C1 segment of cervical spinal cord (tissue), 14 donors: ENCODE measurements around the gene SREK1IP1.
A peak's percentile ranks its signal among the peaks of the same experiment; 100 is the strongest.

ENCODE experiments used
- DNase-seq, 14 donors: peaks; one replicate each; lab custom pipeline; 2025; lab: John Stamatoyannopoulos, UW

SREK1IP1 gene

DNA sequence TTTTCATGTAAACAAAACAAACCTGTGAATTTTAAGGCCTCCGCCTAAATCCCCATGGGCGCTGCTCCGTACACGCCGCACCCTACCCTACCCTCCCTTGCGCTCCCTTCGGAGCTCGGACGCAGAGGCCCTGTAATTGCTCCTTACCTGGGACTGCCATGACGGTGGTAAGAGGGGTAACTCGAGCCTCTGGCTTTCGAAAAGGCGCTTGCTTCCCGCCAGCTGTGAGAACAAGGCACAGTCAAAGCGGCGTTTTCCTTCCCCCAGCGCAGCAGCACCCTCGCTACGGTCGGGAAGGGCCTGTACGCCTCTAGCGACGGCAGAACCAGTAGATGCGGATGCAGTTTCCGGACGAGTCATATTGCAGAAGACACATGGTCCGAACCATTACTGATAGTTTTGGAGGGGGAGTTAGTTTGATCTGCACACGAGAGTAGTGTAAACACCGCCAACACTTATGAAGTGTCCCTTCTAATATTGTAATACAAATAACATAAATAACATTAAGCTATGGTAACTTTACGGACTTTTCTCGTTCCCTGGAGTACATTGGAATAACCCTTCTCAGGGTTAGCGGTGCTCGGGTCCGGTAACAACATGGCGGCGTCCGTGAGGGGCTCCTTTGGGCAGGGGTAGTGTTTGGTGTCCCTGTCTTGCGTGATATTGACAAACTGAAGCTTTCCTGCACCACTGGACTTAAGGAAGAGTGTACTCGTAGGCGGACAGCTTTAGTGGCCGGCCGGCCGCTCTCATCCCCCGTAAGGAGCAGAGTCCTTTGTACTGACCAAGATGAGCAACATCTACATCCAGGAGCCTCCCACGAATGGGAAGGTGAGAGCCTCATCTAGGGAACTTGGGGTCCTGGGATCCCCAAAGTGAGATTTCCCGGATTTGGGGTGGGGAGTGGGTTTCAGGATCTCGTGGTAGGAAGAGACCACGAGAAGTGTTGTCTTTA is at the start of gene SREK1IP1, which contains the start of gene CWC27:
SREK1IP1 (minus strand) TSS at position 334 of the 955 bp plus-strand sequence; CDS start at position 160, 174 bp downstream.
CWC27 (plus strand) TSS at position 573 of the 955 bp plus-strand sequence; CDS start at position 790, 217 bp downstream.
- peak; percentile 7 to 86 (median 80) for DNase-seq

DNA sequence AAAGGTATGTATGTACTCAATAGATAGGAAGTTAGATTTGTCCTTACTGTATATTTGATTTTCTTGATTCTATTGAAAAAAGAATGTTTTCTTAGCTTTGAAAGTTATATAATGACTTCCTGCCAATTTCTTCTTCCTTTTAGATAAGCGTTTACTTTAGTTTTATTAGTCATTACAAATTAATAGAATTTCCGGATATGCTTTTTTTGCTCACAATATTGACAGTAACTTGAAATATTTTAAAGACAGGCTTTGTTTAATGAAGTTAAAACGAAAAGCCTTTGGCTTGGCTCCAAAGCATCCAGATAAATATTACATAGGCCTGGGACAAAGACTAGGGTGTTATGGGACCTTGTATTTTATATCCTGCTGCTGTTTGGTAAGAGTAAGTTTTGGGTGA is 49.8 kb upstream of the SREK1IP1 start:
- no peak for DNase-seq

DNA sequence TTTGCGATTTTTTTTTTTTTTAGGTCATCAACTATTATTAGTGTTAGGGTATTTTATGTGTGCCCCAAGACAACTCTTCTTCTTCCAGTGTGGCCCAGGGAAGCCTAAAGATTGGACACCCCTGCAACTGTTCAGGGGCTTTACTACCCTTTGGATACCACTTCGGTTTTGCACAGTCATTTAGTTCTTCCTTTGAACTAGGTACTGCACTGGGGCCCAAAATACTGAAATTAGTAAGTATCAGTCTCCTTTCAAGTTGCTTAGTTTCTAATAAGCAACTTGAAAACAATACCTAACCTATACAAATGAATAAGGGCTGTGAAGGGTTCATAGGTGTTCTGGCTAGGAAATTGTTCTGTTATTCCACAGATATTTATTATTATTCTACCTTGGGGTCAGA is 45.6 kb upstream of the SREK1IP1 start:
- DNase-seq, result no peak

DNA sequence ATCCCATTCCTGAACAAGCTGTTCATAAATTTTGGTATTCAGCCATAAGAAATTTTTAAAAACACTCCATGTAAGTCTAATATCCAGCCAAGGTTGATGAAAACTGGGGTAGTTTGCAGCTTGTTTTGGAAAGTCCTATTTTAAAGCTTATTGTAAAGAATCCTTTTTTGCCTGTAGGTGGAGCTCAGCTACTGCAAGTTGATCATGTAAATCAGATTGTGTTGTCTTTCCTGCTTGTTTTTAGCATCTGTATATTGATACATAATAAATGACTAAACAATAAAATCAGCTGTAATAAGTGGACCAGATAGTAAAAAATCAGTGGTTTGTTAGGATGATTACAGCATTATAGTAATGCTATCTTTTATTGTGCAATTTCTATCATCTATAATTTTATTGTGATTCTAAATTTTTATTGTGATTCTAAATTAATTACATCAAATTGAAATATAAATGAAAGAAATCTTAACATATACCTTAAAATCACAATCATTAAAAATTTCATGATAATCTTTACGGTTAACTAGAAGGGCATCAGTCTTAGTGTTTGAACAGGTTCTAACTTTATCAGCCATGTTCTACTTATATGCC is 42.7 kb upstream of the SREK1IP1 start:
- peak in 1 of 14 donors; percentile 1 for DNase-seq

DNA sequence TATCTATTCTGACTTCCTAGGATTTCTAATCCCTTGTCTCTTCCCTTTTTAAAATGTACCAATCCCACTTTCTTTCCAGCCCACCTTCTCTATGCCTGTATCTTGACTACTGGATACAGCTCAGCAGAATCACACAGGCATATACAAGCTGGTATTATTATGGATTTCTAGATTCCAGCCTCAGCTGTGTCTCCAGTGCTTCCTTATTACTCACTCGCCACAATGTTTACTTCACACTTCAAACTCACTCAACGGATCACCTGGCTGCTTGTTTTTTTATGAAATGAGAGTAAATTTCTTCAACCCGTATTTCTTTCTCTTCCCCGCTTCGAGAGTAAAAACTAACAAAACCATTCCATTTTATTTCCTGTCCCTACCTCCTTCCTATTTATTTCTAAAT is 39.0 kb upstream of the SREK1IP1 start:
- DNase-seq, result no peak

DNA sequence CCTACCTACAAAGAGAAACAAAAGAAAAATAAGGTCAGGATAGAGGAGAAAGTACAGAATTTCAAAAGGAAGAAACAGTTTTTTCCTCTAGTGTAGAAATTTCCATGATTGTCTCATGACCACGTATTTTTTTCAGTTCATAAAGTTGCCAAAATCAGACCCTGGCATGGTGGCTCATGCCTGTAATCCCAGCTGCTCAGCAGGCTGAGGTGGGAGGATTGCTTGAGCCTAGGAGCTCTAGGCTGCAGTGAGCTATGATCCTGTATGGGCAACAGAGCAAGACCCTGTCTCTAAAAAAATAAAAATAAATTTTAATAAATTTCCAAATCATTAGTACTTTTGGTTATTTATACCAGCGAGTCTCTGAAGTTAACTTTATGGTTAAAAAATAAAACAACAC is 38.0 kb upstream of the SREK1IP1 start:
- DNase-seq, result no peak

DNA sequence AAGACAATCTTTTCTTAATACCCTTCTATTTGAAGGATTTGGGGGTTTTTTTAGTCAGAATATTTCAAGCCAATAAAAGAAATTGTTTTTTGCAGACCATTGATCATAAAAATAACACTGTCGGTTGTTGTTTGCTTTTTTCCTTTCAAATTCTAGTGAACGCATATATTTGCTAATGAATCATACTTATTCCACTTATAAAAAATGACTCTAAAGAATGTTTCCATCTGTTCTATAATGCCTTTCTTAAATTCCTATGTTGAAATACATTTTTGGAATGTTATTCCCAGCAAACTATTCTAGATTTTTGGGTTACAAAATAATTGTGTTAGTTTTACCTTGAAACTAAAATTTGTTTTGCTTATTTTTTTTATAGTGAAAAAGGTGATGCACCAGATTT is 32.4 kb upstream of the SREK1IP1 start:
- DNase-seq, result no peak

DNA sequence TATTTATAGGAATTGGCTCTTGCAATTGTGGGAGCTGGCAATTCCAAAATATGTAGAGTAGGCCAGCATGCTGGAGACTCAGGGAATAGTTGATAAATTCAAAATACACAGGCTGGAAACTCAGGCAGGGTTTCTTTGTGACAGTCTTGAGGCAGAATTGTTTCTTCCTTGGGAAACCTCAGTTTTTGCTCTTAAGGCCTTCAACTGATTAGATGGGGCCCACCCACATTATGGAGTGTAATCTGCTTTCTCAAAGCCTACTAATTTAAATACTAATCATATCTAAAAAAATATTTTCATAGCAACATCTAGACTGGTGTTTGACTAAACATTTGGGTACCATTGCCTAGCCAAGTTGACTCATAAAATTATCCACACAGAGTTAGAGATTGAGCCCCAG is 27.8 kb upstream of the SREK1IP1 start:
- DNase-seq, result no peak

DNA sequence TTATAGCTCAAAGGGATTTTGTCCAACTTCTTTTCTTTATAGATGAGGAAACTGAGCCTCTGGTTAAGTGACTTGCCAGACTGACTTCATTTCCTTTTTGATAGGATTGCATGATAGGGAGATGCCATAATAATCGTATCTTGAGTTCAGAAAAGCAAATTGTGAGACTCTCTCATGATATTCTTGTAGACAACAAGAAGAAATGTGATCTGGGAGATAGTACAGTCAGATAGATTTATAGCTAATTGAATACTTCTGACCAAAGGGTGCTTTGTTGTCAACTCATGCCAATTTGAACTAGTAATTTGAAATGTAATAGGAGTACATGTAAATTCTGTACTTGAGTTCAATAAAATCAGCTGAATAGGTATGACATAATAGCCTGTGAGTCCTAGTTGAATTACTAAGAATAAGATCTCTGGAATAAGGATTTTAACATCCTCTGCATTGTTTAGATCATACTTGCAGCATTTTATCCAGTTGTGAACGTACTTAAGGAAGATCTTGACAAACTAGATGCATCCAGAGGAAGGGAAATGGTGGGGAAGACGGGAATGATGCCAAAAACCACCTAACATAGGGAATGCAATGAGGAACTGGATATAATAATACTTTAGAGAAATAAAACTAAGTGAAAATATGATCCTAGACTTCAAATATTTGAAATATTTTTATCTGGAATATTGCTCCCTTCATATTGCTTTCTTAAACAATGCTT is 25.7 kb upstream of the SREK1IP1 start:
- no peak for DNase-seq

DNA sequence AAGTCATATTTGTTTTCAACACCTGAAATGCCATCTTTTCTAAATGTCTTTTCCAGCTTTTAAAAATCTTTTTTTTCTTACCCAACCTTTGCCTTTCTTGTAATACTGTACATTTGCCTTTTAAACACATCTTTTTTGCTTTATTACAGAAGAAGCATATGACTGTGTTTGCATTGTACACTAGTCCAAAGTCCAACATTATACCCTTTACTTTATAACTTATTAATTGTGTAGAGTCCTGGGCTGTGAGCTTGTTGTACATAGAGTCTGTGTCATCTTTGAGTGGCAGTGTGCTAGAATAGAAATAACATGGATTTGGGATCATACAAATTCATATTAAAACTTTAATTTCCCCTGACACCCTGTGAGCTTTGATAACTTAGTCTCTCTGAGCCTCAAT is 24.0 kb upstream of the SREK1IP1 start:
- no peak for DNase-seq

DNA sequence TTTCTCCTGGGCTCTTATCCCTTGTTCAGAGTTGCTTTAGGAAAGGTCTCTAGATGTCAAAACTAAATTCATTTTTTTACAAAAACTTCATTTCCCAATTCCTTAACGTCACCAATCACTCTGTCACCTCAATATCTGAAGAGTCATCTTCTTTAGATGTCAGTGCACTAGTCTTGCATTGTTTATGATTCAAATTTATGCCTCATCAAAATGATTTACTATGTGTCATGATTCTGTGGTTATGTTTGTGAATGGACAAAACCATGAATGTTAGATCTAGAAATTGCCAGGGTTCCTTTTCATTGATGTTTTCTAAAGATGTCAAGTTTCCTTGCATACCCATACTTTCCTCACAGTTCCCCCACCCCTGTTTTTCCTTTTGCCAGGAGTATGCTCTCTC is 21.7 kb upstream of the SREK1IP1 start:
- no peak for DNase-seq

DNA sequence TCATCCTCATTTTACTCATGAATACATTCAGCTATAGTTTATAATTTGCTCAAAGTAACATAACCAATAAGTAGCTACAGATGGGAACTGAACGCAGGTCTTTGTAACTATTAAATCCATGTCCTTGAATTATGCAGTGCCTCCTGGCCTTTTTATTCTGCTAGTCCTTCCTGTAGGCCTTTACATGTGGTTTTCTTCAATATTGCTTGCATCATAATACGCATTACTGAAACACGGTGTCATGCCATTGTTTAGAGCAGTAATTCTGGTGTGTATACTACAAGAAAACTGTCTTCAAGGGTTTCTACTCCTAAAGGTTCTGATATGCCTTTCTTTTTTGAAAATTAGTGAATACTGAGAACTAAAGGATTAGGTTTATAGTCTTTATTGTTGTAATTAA is 21.0 kb upstream of the SREK1IP1 start:
- DNase-seq, result no peak

DNA sequence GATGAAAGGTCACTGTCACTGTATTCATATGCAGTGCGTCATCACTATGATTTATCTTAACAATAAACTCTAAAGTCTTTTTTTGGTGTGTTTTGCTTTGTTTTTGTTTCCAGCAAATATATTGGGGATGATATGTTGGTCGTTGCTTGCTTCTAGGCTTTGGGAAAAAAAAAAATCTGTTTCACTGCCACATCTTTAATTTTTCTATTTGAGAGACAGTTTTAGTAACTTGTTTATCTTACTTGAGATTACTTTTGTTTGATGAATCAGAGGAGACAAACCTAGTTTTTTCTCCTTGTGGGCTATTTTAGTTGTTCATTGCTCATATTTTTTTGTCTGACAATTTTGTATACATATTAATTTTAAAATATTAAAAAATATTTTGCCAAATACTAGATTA is 19.7 kb upstream of the SREK1IP1 start:
- no peak for DNase-seq

DNA sequence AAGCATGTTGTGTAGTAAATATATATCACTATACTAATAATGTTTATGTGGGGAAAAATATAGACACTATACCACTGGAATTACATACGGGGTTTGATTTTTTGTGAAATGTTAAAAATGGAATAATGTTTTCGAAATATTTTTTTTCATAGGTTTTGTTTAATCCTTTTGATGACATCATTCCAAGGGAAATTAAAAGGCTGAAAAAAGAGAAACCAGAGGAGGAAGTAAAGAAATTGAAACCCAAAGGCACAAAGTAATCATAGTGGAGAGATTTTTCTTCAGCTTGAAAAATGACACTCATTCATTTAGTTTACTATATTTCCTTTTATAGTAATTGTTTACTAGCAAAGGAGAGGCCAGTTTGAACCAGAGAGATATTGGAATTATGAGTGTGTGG is 17.9 kb upstream of the SREK1IP1 start:
- DNase-seq, result no peak

DNA sequence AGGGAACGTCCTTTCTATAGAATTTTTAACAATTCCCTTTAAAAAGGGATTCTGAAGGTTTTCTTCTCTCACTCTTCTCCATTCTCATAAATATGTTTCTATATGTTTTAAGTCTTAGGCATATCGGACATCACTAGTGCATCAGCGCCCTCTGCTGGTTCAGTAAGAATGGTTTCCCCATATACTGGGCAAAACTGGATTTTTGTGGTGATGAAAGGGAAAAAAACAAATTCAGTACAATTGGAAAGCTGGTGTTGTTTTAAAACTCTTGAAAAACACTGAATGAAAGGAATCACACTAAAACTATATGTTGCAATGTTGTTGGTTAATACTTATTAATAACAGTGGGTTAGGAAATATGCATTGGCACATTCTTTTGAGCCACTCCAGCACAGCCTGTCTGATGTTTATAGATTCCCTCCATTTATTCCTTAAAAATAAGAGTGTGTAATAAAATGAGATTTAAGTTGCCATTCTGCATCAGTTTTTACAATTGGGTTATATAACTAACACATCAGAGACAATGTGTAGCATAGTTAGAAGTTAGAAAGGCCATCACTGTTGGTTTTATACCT is 16.0 kb upstream of the SREK1IP1 start:
- DNase-seq, result peak in 7 of 14 donors; percentile 2 to 25 (median 17)

DNA sequence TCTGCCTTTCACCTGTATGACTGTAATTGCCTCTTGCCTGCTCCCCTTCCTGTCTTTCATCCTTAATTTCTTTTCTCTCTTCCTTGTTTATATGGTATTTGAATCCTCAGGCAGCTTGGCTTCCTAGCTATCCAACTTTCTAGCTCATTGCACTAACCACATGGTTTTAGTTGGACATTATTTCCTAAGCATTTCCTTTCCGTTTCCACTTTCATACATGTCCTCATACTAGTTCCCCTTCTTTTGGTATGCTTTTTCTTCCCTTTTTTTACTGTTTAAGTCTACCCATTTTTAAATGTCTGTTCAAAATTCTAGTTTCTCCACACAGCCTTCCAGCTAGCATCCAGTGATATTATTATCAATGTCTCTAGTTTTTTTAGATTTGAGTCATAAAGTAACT is 6.8 kb upstream of the SREK1IP1 start:
- DNase-seq, result no peak

DNA sequence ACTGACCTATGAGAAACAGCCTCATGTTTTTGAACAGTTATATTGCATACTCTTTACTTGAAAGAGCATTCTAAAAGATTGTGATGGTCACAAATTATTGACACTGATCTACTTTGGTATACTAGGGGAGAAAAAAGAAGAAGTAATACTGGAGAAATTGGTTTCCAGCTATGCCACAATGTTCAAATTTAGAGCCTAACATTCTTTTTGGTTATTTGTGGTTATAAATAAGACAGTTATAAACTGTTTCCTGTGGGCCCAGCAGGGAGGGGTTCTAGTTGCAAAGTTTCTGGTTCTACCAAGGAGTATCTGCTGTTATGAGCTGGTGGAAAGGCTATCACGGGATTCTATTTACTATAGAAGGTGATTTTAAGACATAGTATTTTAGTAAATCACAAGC is 5.0 kb upstream of the SREK1IP1 start:
- no peak for DNase-seq

DNA sequence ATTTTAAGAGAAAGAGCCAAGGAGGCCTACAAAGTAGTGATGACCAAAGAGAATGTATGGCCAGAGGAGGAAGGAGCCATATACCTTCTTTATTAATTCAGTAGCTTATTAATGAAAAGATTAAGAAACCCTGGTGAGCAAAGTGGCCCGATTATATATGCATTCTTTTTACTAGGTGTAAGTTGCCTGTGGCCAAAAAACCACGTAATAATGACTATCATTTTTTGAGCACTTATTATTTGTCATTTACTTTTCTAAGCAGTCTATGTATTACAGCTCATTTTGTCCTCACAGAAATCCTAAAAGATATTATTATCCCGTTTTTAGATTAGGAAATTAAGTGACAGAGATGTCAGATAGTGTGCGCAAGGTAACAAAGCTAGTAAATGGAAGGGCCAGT is 3.2 kb upstream of the SREK1IP1 start:
- DNase-seq, result no peak

DNA sequence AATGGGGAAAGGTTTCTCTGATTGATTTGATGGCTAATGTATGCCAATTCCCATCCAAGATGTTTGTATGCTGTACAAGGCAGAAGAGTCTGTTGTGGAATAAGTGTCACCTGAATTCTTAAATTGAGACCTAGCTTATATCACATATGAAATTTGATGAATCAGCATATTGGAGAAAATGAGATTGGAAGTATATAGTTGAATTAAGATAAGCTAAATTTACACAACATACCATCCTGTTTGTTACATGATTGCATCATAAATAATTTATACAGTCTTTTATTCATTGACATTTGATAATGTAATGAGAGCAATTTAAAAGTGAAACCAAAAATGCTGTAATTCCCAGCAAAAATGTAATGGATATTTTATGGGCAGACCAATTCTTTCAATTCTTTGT is 1.4 kb upstream of the SREK1IP1 start:
- DNase-seq, result no peak

DNA sequence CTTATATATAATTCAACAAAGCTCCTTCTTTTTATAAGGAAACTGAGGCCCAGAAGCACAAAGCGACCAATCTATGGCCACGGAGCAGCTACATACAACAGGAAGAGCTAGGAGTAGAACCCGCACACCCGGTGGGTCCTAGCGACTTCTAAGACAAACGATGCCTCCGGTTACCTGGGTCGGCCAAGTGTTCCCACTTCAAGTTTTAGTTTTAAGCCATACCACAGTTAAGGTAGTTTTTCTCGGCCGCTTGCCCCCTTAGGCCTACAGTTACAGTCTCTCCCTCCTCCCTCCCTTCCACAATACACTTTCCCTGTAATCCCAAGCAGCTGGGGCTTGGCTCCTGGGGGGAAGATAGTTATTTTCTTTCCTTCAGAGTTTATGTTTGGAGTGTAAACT is 533 bp downstream of the SREK1IP1 start:
- peak in 4 of 14 donors; percentile 33 to 67 (median 59) for DNase-seq

DNA sequence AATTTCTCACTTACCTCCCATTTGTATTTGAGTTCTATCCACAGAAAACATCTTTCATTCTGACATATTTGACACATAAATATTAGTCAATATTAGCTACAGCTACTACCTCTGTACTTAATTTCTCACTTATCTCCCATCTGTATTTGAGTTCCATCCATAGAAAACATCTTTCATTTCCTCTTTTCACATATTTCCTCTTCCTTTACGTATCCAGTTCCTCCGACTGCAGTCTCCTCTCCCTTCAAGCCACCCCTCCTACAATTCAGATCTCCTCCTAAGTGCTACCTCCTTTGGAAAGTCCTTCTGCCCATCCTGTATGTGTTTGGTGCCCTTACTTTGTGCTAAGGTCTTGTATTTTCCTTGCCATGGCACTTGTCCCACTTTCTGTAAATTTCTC is 1.6 kb downstream of the SREK1IP1 start:
- no peak for DNase-seq
